Panc1 (cell line): ENCODE measurements around the gene RAG1. TPM values are rescaled to one million over a fixed set of nuclear protein-coding genes. Genes with fewer than 3 reads are reported as not detected.

ENCODE experiments used
- ATAC-seq: fragments of 200-7000 bp; cut with Tn5 transposase; 2 replicates; pipeline ENCODE4 v1.9.1; 2020; ENCODE audit warnings: mild to moderate bottlenecking, moderate library complexity
- BruUV-seq: library from RNA; stranded (reverse); fragments of 400-500 nt; replicated peaks from 2 replicates; lab custom pipeline; 2021; lab: Mats Ljungman, UMichigan
- CTCF ChIA-PET: fragments of 300-600 bp; sonication (Branson Sonifier 250); formaldehyde crosslinking; loops from one replicate; lab custom pipeline; 2022; ENCODE audit warnings: antibody characterized with exemption; lab: Charles Lee
- POLR2A ChIA-PET: fragments of 300-600 bp; sonication (Branson Sonifier 250); formaldehyde crosslinking; loops from one replicate; lab custom pipeline; 2022; ENCODE audit warnings: antibody characterized with exemption; lab: Charles Lee
- DNase-seq: peaks from one replicate; pipeline ENCODE4 v3.0.0-alpha.2; 2010; ENCODE audit warnings: low read depth, low spot score
- H3K27ac ChIP-seq: 2 replicates; pipeline ENCODE4 v1.5.1; 2011; ENCODE audit warnings: mild to moderate bottlenecking, low read length, inconsistent platforms
- H3K27me3 ChIP-seq: fragments of 200-500 bp; sonication (Bioruptor generic); 2 replicates; pipeline ENCODE4 v1.6.0; 2014; ENCODE audit warnings: low read length, inconsistent platforms; ENCODE audit not compliant: control insufficient read depth, insufficient read depth
- H3K36me3 ChIP-seq: fragments of 200-500 bp; sonication (Bioruptor generic); 2 replicates; pipeline ENCODE4 v1.5.1; 2014; ENCODE audit warnings: inconsistent platforms, mild to moderate bottlenecking, low read length, moderate library complexity; ENCODE audit not compliant: control insufficient read depth, insufficient read depth
- H3K4me1 ChIP-seq: 2 replicates; pipeline ENCODE4 v1.5.1; 2011; ENCODE audit warnings: inconsistent platforms, mild to moderate bottlenecking, low read length, moderate library complexity; ENCODE audit not compliant: control insufficient read depth, insufficient read depth
- H3K4me3 ChIP-seq, 2 experiments: 2 replicates each; pipeline ENCODE4 v1.5.1; 2011 to 2012; ENCODE audit warnings: low read depth in 2 of 2, low read length in 2 of 2, mild to moderate bottlenecking in 2 of 2, inconsistent platforms in 1 of 2, moderate library complexity in 1 of 2
- H3K9me3 ChIP-seq: fragments of 200-500 bp; sonication (Bioruptor generic); 2 replicates; pipeline ENCODE4 v1.5.1; 2014; ENCODE audit warnings: low read depth, mild to moderate bottlenecking, inconsistent platforms, low read length, moderate library complexity; ENCODE audit not compliant: control insufficient read depth, insufficient read depth
- POLR2AphosphoS5 ChIP-seq: IDR thresholded peaks from 2 replicates; pipeline ENCODE4 v1.6.1; 2012; ENCODE audit warnings: mild to moderate bottlenecking, low read depth, low read length, moderate library complexity
- SIN3A ChIP-seq: IDR thresholded peaks from 2 replicates; pipeline ENCODE4 v1.6.1; 2012; ENCODE audit warnings: low read depth, mild to moderate bottlenecking, low read length, moderate library complexity, borderline replicate concordance; ENCODE audit not compliant: insufficient read depth
- TCF7L2 ChIP-seq: IDR thresholded peaks from 2 replicates; pipeline ENCODE4 v1.6.1; 2011; ENCODE audit warnings: mild to moderate bottlenecking, low read depth, low read length, inconsistent platforms
- in situ Hi-C: cut with HindIII; loops from 2 replicates; pipeline ENCODE4 v1.10.0; 2016; ENCODE audit warnings: low sequenced_read_pairs, low pct_unique_long_range_greater_than_20kb
- intact Hi-C: fragments of 100-400 bp; cut with micrococcal nuclease; formaldehyde crosslinking; loops from one replicate; pipeline ENCODE4 v1.10.0; 2022; ENCODE audit not compliant: unreplicated experiment
- total RNA-seq: library from RNA; stranded (reverse); gene quantifications from one replicate; pipeline ENCODE4 v1.2.1, GENCODE V29; 2021; ENCODE audit not compliant: unreplicated experiment
- TF ChIP-seq, protein P1 (sequence below), 2 experiments: IDR thresholded peaks; 2 replicates each; pipeline ENCODE4 v1.6.1; 2011 to 2012; ENCODE audit warnings: low read depth in 2 of 2, control low read depth in 1 of 2, low read length in 1 of 2, mild to moderate bottlenecking in 1 of 2, moderate library complexity in 1 of 2; ENCODE audit not compliant: insufficient read depth in 1 of 2
- TF ChIP-seq, protein P2 (sequence below): fragments of 450-650 bp; IDR thresholded peaks from 2 replicates; pipeline ENCODE4 v1.5.1; 2017; ENCODE audit warnings: mild to moderate bottlenecking

Gene RAG1
- total RNA-seq, 1 experiment from 2014 or later, result 0.44 TPM

DNA sequence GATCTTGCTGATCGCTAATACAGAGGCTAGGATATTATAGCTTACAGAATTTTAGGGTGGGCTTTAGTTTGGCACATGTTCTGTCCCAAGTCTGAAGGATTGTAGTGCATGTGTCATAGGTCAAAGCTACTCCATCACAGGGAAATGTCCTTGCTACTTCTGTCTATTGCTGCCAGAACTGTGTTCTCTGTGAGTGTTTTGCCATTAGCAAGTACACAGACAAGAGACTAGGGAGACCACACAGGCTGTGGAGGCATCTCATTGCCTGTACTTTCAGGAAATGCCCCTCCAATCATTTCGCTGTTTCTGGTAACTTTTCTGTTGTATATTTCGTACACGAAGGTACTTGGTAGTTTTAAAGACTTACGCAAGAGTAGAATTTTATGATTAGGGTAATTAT is 55.7 kb downstream of the RAG1 start:
- TF ChIP-seq POLR2AphosphoS5 (no peak), SIN3A (no peak), TCF7L2 (no peak)
- TF ChIP-seq, protein P1, sequence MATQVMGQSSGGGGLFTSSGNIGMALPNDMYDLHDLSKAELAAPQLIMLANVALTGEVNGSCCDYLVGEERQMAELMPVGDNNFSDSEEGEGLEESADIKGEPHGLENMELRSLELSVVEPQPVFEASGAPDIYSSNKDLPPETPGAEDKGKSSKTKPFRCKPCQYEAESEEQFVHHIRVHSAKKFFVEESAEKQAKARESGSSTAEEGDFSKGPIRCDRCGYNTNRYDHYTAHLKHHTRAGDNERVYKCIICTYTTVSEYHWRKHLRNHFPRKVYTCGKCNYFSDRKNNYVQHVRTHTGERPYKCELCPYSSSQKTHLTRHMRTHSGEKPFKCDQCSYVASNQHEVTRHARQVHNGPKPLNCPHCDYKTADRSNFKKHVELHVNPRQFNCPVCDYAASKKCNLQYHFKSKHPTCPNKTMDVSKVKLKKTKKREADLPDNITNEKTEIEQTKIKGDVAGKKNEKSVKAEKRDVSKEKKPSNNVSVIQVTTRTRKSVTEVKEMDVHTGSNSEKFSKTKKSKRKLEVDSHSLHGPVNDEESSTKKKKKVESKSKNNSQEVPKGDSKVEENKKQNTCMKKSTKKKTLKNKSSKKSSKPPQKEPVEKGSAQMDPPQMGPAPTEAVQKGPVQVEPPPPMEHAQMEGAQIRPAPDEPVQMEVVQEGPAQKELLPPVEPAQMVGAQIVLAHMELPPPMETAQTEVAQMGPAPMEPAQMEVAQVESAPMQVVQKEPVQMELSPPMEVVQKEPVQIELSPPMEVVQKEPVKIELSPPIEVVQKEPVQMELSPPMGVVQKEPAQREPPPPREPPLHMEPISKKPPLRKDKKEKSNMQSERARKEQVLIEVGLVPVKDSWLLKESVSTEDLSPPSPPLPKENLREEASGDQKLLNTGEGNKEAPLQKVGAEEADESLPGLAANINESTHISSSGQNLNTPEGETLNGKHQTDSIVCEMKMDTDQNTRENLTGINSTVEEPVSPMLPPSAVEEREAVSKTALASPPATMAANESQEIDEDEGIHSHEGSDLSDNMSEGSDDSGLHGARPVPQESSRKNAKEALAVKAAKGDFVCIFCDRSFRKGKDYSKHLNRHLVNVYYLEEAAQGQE (IDR thresholded peaks at IDR 0.05; ENCODE audit: insufficient read depth in 1 of 2, low read depth in 2 of 2, low read length in 1 of 2), result no peak
- TF ChIP-seq, protein P2, sequence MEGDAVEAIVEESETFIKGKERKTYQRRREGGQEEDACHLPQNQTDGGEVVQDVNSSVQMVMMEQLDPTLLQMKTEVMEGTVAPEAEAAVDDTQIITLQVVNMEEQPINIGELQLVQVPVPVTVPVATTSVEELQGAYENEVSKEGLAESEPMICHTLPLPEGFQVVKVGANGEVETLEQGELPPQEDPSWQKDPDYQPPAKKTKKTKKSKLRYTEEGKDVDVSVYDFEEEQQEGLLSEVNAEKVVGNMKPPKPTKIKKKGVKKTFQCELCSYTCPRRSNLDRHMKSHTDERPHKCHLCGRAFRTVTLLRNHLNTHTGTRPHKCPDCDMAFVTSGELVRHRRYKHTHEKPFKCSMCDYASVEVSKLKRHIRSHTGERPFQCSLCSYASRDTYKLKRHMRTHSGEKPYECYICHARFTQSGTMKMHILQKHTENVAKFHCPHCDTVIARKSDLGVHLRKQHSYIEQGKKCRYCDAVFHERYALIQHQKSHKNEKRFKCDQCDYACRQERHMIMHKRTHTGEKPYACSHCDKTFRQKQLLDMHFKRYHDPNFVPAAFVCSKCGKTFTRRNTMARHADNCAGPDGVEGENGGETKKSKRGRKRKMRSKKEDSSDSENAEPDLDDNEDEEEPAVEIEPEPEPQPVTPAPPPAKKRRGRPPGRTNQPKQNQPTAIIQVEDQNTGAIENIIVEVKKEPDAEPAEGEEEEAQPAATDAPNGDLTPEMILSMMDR, result no peak
- in situ Hi-C loops, result no loop called here
- no peak for ATAC-seq
- no TSS peak for BruUV-seq
- no peaks in the 10 kb centered on the region for H3K36me3 ChIP-seq
- no peak overlapping the region for H3K4me3 ChIP-seq
- no peaks in the 10 kb centered on the region for H3K9me3 ChIP-seq
- POLR2A ChIA-PET, result no interaction called here
- CTCF ChIA-PET, result interaction anchor here (0.5 kb wide), 1 partner anchor 121 kb away, joined by 4 read pairs; no protein-coding TSS in a partner anchor
- no peak overlapping the region for H3K27ac ChIP-seq
- no peaks in the 10 kb centered on the region for H3K27me3 ChIP-seq
- intact Hi-C loops, result loop anchor here (5.0 kb wide), 1 partner anchor 124 kb away; no protein-coding TSS in a partner anchor
- no peak for DNase-seq
- peaks cover 3% of the 10 kb centered on the region for H3K4me1 ChIP-seq

DNA sequence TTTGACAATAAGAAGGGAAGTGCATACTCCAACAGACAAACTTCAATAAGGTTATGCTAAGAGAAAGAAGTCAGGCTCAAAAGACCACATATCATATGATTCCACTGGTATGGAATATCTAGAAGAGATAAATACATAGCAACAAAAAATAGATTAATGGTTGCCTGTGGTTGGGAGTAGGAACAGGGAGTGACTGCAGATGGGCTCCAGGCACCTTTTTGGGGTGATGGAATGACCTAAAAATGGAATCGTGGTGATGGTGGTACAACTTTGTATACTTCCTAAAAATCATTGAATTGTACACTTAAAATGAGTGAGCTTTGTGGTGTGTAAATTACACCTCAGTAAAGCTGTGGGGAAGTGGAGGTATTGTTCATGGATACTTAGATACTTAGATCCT is 59.2 kb downstream of the RAG1 start:
- H3K4me1 ChIP-seq, result peaks cover 6% of the 10 kb centered on the region; the same call in 1 of the 2 replicates
- no peaks in the 10 kb centered on the region for H3K9me3 ChIP-seq
- no peaks in the 10 kb centered on the region for H3K36me3 ChIP-seq
- no peak for TF ChIP-seq TCF7L2
- no peaks in the 10 kb centered on the region for H3K27me3 ChIP-seq
- in situ Hi-C loops, result no loop called here
- DNase-seq (no peak), ATAC-seq (no peak)
- no peak overlapping the region for H3K4me3 ChIP-seq
- no peak overlapping the region for H3K27ac ChIP-seq
- CTCF ChIA-PET, result no interaction called here
- POLR2A ChIA-PET, result no interaction called here
- no TSS peak for BruUV-seq
- intact Hi-C loops, result no loop called here

DNA sequence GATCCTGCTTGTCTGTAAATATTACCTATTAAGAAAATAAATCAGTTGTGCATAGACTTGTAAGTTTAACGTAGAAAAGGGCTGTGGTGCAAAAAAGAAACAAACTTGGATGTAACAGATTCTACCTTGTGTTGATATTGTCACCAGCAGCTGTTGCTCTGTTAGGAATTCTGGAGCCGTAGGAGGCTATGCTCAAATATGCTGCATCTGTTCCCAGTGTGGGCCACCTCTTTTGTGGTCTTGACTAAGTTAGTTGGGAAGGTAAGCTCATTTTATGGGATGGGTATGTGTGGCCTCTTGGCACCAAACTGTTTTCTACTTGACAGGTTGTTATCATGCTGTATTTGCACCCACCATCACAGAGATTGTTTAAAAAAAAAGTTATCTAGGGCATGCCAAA is 59.7 kb downstream of the RAG1 start:
- ChIA-PET CTCF (no interaction called here), POLR2A (no interaction called here)
- no peaks in the 10 kb centered on the region for H3K9me3 ChIP-seq
- H3K36me3 ChIP-seq, result no peaks in the 10 kb centered on the region
- in situ Hi-C loops, result no loop called here
- TF ChIP-seq, protein P1 (IDR thresholded peaks at IDR 0.05; ENCODE audit: insufficient read depth in 1 of 2, low read depth in 2 of 2, low read length in 1 of 2), result no peak
- TF ChIP-seq SIN3A, result no peak
- no peak for TF ChIP-seq POLR2AphosphoS5
- TF ChIP-seq, protein P2, result no peak
- no peak for TF ChIP-seq TCF7L2
- no peak for ATAC-seq
- no peak overlapping the region for H3K27ac ChIP-seq
- DNase-seq, result no peak
- BruUV-seq, result no TSS peak
- no peak overlapping the region for H3K4me3 ChIP-seq
- intact Hi-C loops, result no loop called here
- H3K4me1 ChIP-seq, result peaks cover 6% of the 10 kb centered on the region; the same call in 1 of the 2 replicates
- no peaks in the 10 kb centered on the region for H3K27me3 ChIP-seq
